Activated T-cell treated with anti-CD3 and anti-CD28 coated beads, Interleukin-2, amount 50 U/mL, for 24 hours (primary cell): ENCODE data around the gene EYS.

Experiments
- DNase-seq: peaks from one replicate; pipeline ENCODE4 v3.0.0-alpha.2; 2020
- H3K27ac Mint-ChIP-seq: 2 replicates; pipeline ENCODE4 v1.8.0; 2020; ENCODE audit warnings: mild to moderate bottlenecking, mixed read lengths
- H3K27me3 Mint-ChIP-seq: 2 replicates; pipeline ENCODE4 v1.8.0; 2020; ENCODE audit warnings: mixed read lengths
- H3K36me3 Mint-ChIP-seq: 2 replicates; pipeline ENCODE4 v1.8.0; 2020; ENCODE audit warnings: low read depth, mixed read lengths
- H3K4me1 Mint-ChIP-seq: 2 replicates; pipeline ENCODE4 v1.8.0; 2020; ENCODE audit warnings: low read depth, mixed read lengths
- H3K4me3 Mint-ChIP-seq: 2 replicates; pipeline ENCODE4 v1.8.0; 2020; ENCODE audit warnings: mild to moderate bottlenecking, moderate library complexity, mixed read lengths
- H3K9me3 Mint-ChIP-seq: 2 replicates; pipeline ENCODE4 v1.8.0; 2020; ENCODE audit warnings: mixed read lengths

The EYS gene

GRCh38 chr6:64084185-64084663, 1622.8 kb downstream of the EYS start:
- peaks cover 3% of the 10 kb centered on the region for H3K9me3 Mint-ChIP-seq
- DNase-seq: no peak
- no peak overlapping the region for H3K27ac Mint-ChIP-seq
- no peak overlapping the region for H3K4me3 Mint-ChIP-seq
- no peaks in the 10 kb centered on the region for H3K4me1 Mint-ChIP-seq
- H3K27me3 Mint-ChIP-seq: no peaks in the 10 kb centered on the region
- H3K36me3 Mint-ChIP-seq: no peaks in the 10 kb centered on the region

GRCh38 chr6:64083261-64083660, 1623.8 kb downstream of the EYS start:
- H3K36me3 Mint-ChIP-seq: no peaks in the 10 kb centered on the region
- H3K4me3 Mint-ChIP-seq: no peak overlapping the region
- H3K27ac Mint-ChIP-seq: no peak overlapping the region
- DNase-seq: no peak
- H3K27me3 Mint-ChIP-seq: no peaks in the 10 kb centered on the region
- peaks cover 3% of the 10 kb centered on the region for H3K9me3 Mint-ChIP-seq
- H3K4me1 Mint-ChIP-seq: no peaks in the 10 kb centered on the region

- Mint-ChIP-seq H3K4me3 (no peak overlapping the region), H3K36me3 (no peaks in the 10 kb centered on the region), H3K4me1 (no peaks in the 10 kb centered on the region), H3K27ac (no peak overlapping the region), H3K9me3 (no peaks in the 10 kb centered on the region), H3K27me3 (no peaks in the 10 kb centered on the region)
- no peak for DNase-seq
Measured at GRCh38 chr6:64081453-64081852, 1625.6 kb downstream of the EYS start.

- no peak for DNase-seq
- Mint-ChIP-seq H3K27ac (no peak overlapping the region), H3K4me3 (no peak overlapping the region), H3K27me3 (no peaks in the 10 kb centered on the region), H3K4me1 (no peaks in the 10 kb centered on the region), H3K36me3 (no peaks in the 10 kb centered on the region), H3K9me3 (peaks cover 7% of the 10 kb centered on the region)
Measured at GRCh38 chr6:64074981-64075380, 1632.0 kb downstream of the EYS start.

GRCh38 chr6:64072686-64073085, 1634.3 kb downstream of the EYS start:
- Mint-ChIP-seq H3K27me3 (no peaks in the 10 kb centered on the region), H3K9me3 (peaks cover 7% of the 10 kb centered on the region), H3K4me3 (no peak overlapping the region), H3K4me1 (no peaks in the 10 kb centered on the region), H3K27ac (no peak overlapping the region), H3K36me3 (no peaks in the 10 kb centered on the region)
- no peak for DNase-seq

GRCh38 chr6:64064919-64065318, 1642.1 kb downstream of the EYS start:
- H3K36me3 Mint-ChIP-seq: no peaks in the 10 kb centered on the region
- H3K27ac Mint-ChIP-seq: no peak overlapping the region
- H3K4me3 Mint-ChIP-seq: no peak overlapping the region
- no peak for DNase-seq
- no peaks in the 10 kb centered on the region for H3K27me3 Mint-ChIP-seq
- H3K9me3 Mint-ChIP-seq: peaks cover 6% of the 10 kb centered on the region
- H3K4me1 Mint-ChIP-seq: no peaks in the 10 kb centered on the region

GRCh38 chr6:64062960-64063683, 1643.9 kb downstream of the EYS start:
- no peaks in the 10 kb centered on the region for H3K4me1 Mint-ChIP-seq
- no peak overlapping the region for H3K4me3 Mint-ChIP-seq
- H3K27me3 Mint-ChIP-seq: no peaks in the 10 kb centered on the region
- peaks cover 6% of the 10 kb centered on the region for H3K9me3 Mint-ChIP-seq
- DNase-seq: no peak
- no peaks in the 10 kb centered on the region for H3K36me3 Mint-ChIP-seq
- no peak overlapping the region for H3K27ac Mint-ChIP-seq

GRCh38 chr6:64054861-64055260, 1652.2 kb downstream of the EYS start:
- Mint-ChIP-seq H3K27me3 (no peaks in the 10 kb centered on the region), H3K4me1 (no peaks in the 10 kb centered on the region), H3K9me3 (peaks cover 2% of the 10 kb centered on the region), H3K4me3 (no peak overlapping the region), H3K27ac (no peak overlapping the region), H3K36me3 (no peaks in the 10 kb centered on the region)
- no peak for DNase-seq

GRCh38 chr6:64050590-64050989, 1656.4 kb downstream of the EYS start:
- Mint-ChIP-seq H3K36me3 (no peaks in the 10 kb centered on the region), H3K4me3 (no peak overlapping the region), H3K27ac (no peak overlapping the region), H3K9me3 (no peaks in the 10 kb centered on the region), H3K27me3 (no peaks in the 10 kb centered on the region), H3K4me1 (no peaks in the 10 kb centered on the region)
- DNase-seq: no peak

GRCh38 chr6:64049736-64050135, 1657.3 kb downstream of the EYS start:
- H3K4me1 Mint-ChIP-seq: no peaks in the 10 kb centered on the region
- no peaks in the 10 kb centered on the region for H3K9me3 Mint-ChIP-seq
- no peak overlapping the region for H3K4me3 Mint-ChIP-seq
- H3K27ac Mint-ChIP-seq: no peak overlapping the region
- H3K27me3 Mint-ChIP-seq: no peaks in the 10 kb centered on the region
- DNase-seq: no peak
- no peaks in the 10 kb centered on the region for H3K36me3 Mint-ChIP-seq

GRCh38 chr6:64046746-64047208, 1660.2 kb downstream of the EYS start:
- H3K4me3 Mint-ChIP-seq: no peak overlapping the region
- H3K27me3 Mint-ChIP-seq: no peaks in the 10 kb centered on the region
- no peaks in the 10 kb centered on the region for H3K36me3 Mint-ChIP-seq
- DNase-seq: no peak
- H3K4me1 Mint-ChIP-seq: no peaks in the 10 kb centered on the region
- no peak overlapping the region for H3K27ac Mint-ChIP-seq
- H3K9me3 Mint-ChIP-seq: no peaks in the 10 kb centered on the region

GRCh38 chr6:64041373-64041772, 1665.7 kb downstream of the EYS start:
- H3K27me3 Mint-ChIP-seq: no peaks in the 10 kb centered on the region
- H3K9me3 Mint-ChIP-seq: no peaks in the 10 kb centered on the region
- no peak for DNase-seq
- no peak overlapping the region for H3K4me3 Mint-ChIP-seq
- H3K4me1 Mint-ChIP-seq: no peaks in the 10 kb centered on the region
- H3K36me3 Mint-ChIP-seq: no peaks in the 10 kb centered on the region
- no peak overlapping the region for H3K27ac Mint-ChIP-seq

- DNase-seq: no peak
- no peaks in the 10 kb centered on the region for H3K4me1 Mint-ChIP-seq
Measured at GRCh38 chr6:64040113-64040512, 1666.9 kb downstream of the EYS start.

GRCh38 chr6:64037427-64037826, 1669.6 kb downstream of the EYS start:
- Mint-ChIP-seq H3K4me3 (no peak overlapping the region), H3K27ac (no peak overlapping the region), H3K27me3 (no peaks in the 10 kb centered on the region), H3K9me3 (no peaks in the 10 kb centered on the region), H3K36me3 (no peaks in the 10 kb centered on the region), H3K4me1 (no peaks in the 10 kb centered on the region)
- DNase-seq: no peak

More at GRCh38 chr6:64040113-64040512, 1666.9 kb downstream of the EYS start:
- Mint-ChIP-seq H3K36me3 (no peaks in the 10 kb centered on the region), H3K27me3 (no peaks in the 10 kb centered on the region), H3K27ac (no peak overlapping the region), H3K9me3 (no peaks in the 10 kb centered on the region), H3K4me3 (no peak overlapping the region)

- H3K36me3 Mint-ChIP-seq: no peaks in the 10 kb centered on the region
- no peak overlapping the region for H3K27ac Mint-ChIP-seq
- H3K27me3 Mint-ChIP-seq: no peaks in the 10 kb centered on the region
- no peaks in the 10 kb centered on the region for H3K4me1 Mint-ChIP-seq
- no peak overlapping the region for H3K4me3 Mint-ChIP-seq
- DNase-seq: no peak
- no peaks in the 10 kb centered on the region for H3K9me3 Mint-ChIP-seq
Measured at GRCh38 chr6:64034910-64035655, 1671.9 kb downstream of the EYS start.
